IMR-90 (cell line): Measurements from ENCODE around the gene CDKN3. TPM values are rescaled to one million over a fixed set of nuclear protein-coding genes. Genes with fewer than 3 reads are reported as not detected.

Experiments used
- ATAC-seq: fragments of 200-7000 bp; cut with Tn5 transposase; 2 replicates; pipeline ENCODE4 v1.9.1; 2020; ENCODE audit warnings: low read depth, mild to moderate bottlenecking, moderate library complexity
- BruUV-seq: library from RNA; stranded (reverse); fragments of 400-500 nt; replicated peaks from 2 replicates; lab custom pipeline; 2021; lab: Mats Ljungman, UMichigan
- CTCF ChIA-PET: fragments of 300-600 bp; formaldehyde crosslinking; extraction: SDS; loops from one replicate; lab custom pipeline; 2021; ENCODE audit warnings: antibody characterized with exemption; lab: Yijun Ruan, JAX
- POLR2A ChIA-PET: fragments of 300-600 bp; sonication (Branson Sonifier 250); formaldehyde crosslinking; loops from one replicate; lab custom pipeline; 2022; ENCODE audit warnings: antibody characterized with exemption; ENCODE audit not compliant: unreplicated experiment; lab: Charles Lee
- DNase-seq: peaks from one replicate; pipeline ENCODE4 v3.0.0; 2013
- H2AFZ ChIP-seq: replicated peaks from 2 replicates; pipeline ENCODE3; 2013; ENCODE audit warnings: low read length, mild to moderate bottlenecking; ENCODE audit not compliant: poor library complexity
- H2AK5ac ChIP-seq: 2 replicates; pipeline ENCODE4 v1.6.1; 2013; ENCODE audit warnings: low read depth, low read length, inconsistent platforms
- H2AK9ac ChIP-seq: replicated peaks from 2 replicates; pipeline ENCODE3; 2013; ENCODE audit warnings: mild to moderate bottlenecking, low read depth, low read length, moderate library complexity; ENCODE audit not compliant: poor library complexity
- H2BK120ac ChIP-seq: 2 replicates; pipeline ENCODE4 v1.6.1; 2013; ENCODE audit warnings: low read depth, low read length, inconsistent platforms
- H2BK15ac ChIP-seq: 3 replicates; pipeline ENCODE4 v1.6.1; 2013; ENCODE audit warnings: low read depth, low read length, inconsistent platforms
- H2BK20ac ChIP-seq: 2 replicates; pipeline ENCODE4 v1.6.1; 2013; ENCODE audit warnings: low read depth, mild to moderate bottlenecking, inconsistent platforms, low read length, moderate library complexity
- H2BK5ac ChIP-seq: 2 replicates; pipeline ENCODE4 v1.6.1; 2013; ENCODE audit warnings: mild to moderate bottlenecking, low read depth, low read length, inconsistent platforms; ENCODE audit not compliant: poor library complexity, severe bottlenecking
- H3K14ac ChIP-seq: replicated peaks from 2 replicates; pipeline ENCODE4 v1.6.1; 2013; ENCODE audit warnings: low read depth, low read length, inconsistent platforms
- H3K18ac ChIP-seq: 2 replicates; pipeline ENCODE4 v1.6.1; 2013; ENCODE audit warnings: low read depth, low read length, control low read depth
- H3K23ac ChIP-seq: 2 replicates; pipeline ENCODE4 v1.6.1; 2013; ENCODE audit warnings: low read depth, low read length, inconsistent platforms
- H3K27ac ChIP-seq: 2 replicates; pipeline ENCODE4 v1.5.1; 2013; ENCODE audit warnings: mild to moderate bottlenecking, control low read depth, low read length; ENCODE audit not compliant: insufficient read depth
- H3K27me3 ChIP-seq: 2 replicates; pipeline ENCODE4 v1.6.1; 2013; ENCODE audit warnings: low read length; ENCODE audit not compliant: control insufficient read depth, insufficient read depth
- H3K36me3 ChIP-seq: 2 replicates; pipeline ENCODE4 v1.6.1; 2013; ENCODE audit warnings: low read length, mixed read lengths; ENCODE audit not compliant: control insufficient read depth, insufficient read depth
- H3K4ac ChIP-seq: 2 replicates; pipeline ENCODE4 v1.6.1; 2013; ENCODE audit warnings: low read depth, low read length, inconsistent platforms
- H3K4me1 ChIP-seq: 2 replicates; pipeline ENCODE4 v1.6.1; 2013; ENCODE audit warnings: low read length, mixed read lengths; ENCODE audit not compliant: control insufficient read depth, insufficient read depth
- H3K4me2 ChIP-seq: 2 replicates; pipeline ENCODE4 v1.6.1; 2013; ENCODE audit warnings: low read depth, mild to moderate bottlenecking, control low read depth, low read length, moderate library complexity
- H3K4me3 ChIP-seq: 2 replicates; pipeline ENCODE4 v1.5.1; 2013; ENCODE audit warnings: low read depth, mild to moderate bottlenecking, control low read depth, low read length, moderate library complexity; ENCODE audit not compliant: insufficient read depth
- H3K56ac ChIP-seq: 2 replicates; pipeline ENCODE4 v1.6.1; 2013; ENCODE audit warnings: low read length, inconsistent platforms; ENCODE audit not compliant: insufficient read depth; ENCODE audit errors: extremely low read depth
- H3K79me1 ChIP-seq, 2 experiments: 2 replicates each; pipeline ENCODE4 v1.6.1; 2013; ENCODE audit warnings: low read length in 2 of 2, inconsistent platforms in 1 of 2, low read depth in 1 of 2
- H3K9ac ChIP-seq: 2 replicates; pipeline ENCODE4 v1.6.1; 2013; ENCODE audit warnings: low read depth, low read length, control low read depth
- H3K9me1 ChIP-seq: 2 replicates; pipeline ENCODE4 v1.6.1; 2013; ENCODE audit warnings: low read length, inconsistent platforms; ENCODE audit not compliant: insufficient read depth
- H3K9me3 ChIP-seq: 2 replicates; pipeline ENCODE4 v1.6.1; 2013; ENCODE audit warnings: low read length; ENCODE audit not compliant: control insufficient read depth, insufficient read depth
- H4K20me1 ChIP-seq: 2 replicates; pipeline ENCODE4 v1.6.1; 2013; ENCODE audit warnings: low read length, inconsistent platforms; ENCODE audit not compliant: insufficient read depth
- H4K5ac ChIP-seq: 2 replicates; pipeline ENCODE4 v1.6.1; 2013; ENCODE audit warnings: mild to moderate bottlenecking, low read depth, low read length, control low read depth
- H4K8ac ChIP-seq, 2 experiments: 2 replicates each; pipeline ENCODE4 v1.6.1; 2013; ENCODE audit warnings: low read depth in 2 of 2, low read length in 2 of 2, control low read depth in 1 of 2, inconsistent platforms in 1 of 2
- H4K91ac ChIP-seq: 2 replicates; pipeline ENCODE4 v1.6.1; 2013; ENCODE audit warnings: low read depth, low read length, inconsistent platforms; ENCODE audit not compliant: insufficient read depth
- CEBPB ChIP-seq: IDR thresholded peaks from 2 replicates; pipeline ENCODE4 v1.6.1; 2012; ENCODE audit warnings: low read depth, low read length, improper control_type of control experiment
- FOS ChIP-seq: fragments of 150-350 bp; IDR thresholded peaks from 2 replicates; pipeline ENCODE4 v1.6.1; 2016; ENCODE audit warnings: low read depth, low read length
- MAZ ChIP-seq: IDR thresholded peaks from 2 replicates; pipeline ENCODE4 v1.6.1; 2012; ENCODE audit warnings: low read depth, mild to moderate bottlenecking, low read length, improper control_type of control experiment, moderate library complexity, borderline replicate concordance
- MXI1 ChIP-seq: IDR thresholded peaks from 2 replicates; pipeline ENCODE4 v1.6.1; 2012; ENCODE audit warnings: low read depth, mild to moderate bottlenecking, low read length, moderate library complexity, borderline replicate concordance
- NFE2L2 ChIP-seq: fragments of 150-350 bp; IDR thresholded peaks from 2 replicates; pipeline ENCODE4 v1.6.1; 2016; ENCODE audit warnings: low read depth, mild to moderate bottlenecking, low read length
- POLR2A ChIP-seq: IDR thresholded peaks from 2 replicates; pipeline ENCODE4 v1.6.1; 2012; ENCODE audit warnings: mild to moderate bottlenecking, low read depth, low read length
- RAD21 ChIP-seq: IDR thresholded peaks from 2 replicates; pipeline ENCODE4 v1.6.1; 2012; ENCODE audit warnings: low read length, improper control_type of control experiment
- SMC3 ChIP-seq: fragments of 150-350 bp; IDR thresholded peaks from 2 replicates; pipeline ENCODE4 v1.6.1; 2016; ENCODE audit warnings: low read depth, mild to moderate bottlenecking, antibody characterized with exemption, low read length, moderate library complexity
- WGBS, 2 experiments: methylation state at CpG; one replicate each; pipeline versions ENCODE4 v1.1.5 to v1.1.7; 2013; ENCODE audit warnings: missing lambda C conversion rate in 2 of 2; ENCODE audit not compliant: insufficient read length in 1 of 2; ENCODE audit errors: extremely low coverage in 2 of 2; 5-methylcytosine and 5-hydroxymethylcytosine counted together
- dilution Hi-C: fragments of 300-500 bp; cut with HindIII; formaldehyde crosslinking; loops from one replicate; pipeline ENCODE4 v1.14.3; 2018; ENCODE audit warnings: low sequenced_read_pairs; ENCODE audit not compliant: unreplicated experiment
- in situ Hi-C: fragments of 300-500 bp; cut with MboI; formaldehyde crosslinking; loops from 3 replicates; pipeline ENCODE4 v1.14.3; 2019; ENCODE audit warnings: low sequenced_read_pairs, inconsistent platforms, mixed read lengths
- intact Hi-C: fragments of 100-400 bp; cut with micrococcal nuclease; formaldehyde crosslinking; loops from 2 replicates; pipeline ENCODE4 v1.10.0; 2022
- polyA plus RNA-seq, 3 experiments: library from polyadenylated mRNA; depleted of rRNA; stranded (reverse); fragments of >200 nt; gene quantifications; 2 replicates each; pipeline ENCODE4 v1.2.3, GENCODE V29; 2012; ENCODE audit warnings: low replicate concordance in 1 of 3
- total RNA-seq: library from RNA; depleted of rRNA; stranded (reverse); fragments of >200 nt; gene quantifications from 2 replicates; pipeline ENCODE4 v1.2.3, GENCODE V29; 2012

CDKN3 gene
- total and polyA plus RNA-seq, 2 of the 4 experiments (the other 2 are of a cell fraction): 38.9 to 48.9 TPM

- no peaks in the 10 kb centered on the region for H3K27me3 ChIP-seq
- H3K27ac ChIP-seq: no peak overlapping the region
- H3K9me1 ChIP-seq: peaks cover 10% of the 10 kb centered on the region
- H2BK15ac ChIP-seq: no peak overlapping the region
- ChIA-PET CTCF (interaction anchor here (0.6 kb wide), 2 partner anchors 205 to 347 kb away, joined by 3 read pairs; no protein-coding TSS in a partner anchor), POLR2A (no interaction called here)
- ATAC-seq: no peak
- H4K91ac ChIP-seq: no peak overlapping the region
- H2BK120ac ChIP-seq: no peak overlapping the region
- no peak overlapping the region for H2AFZ ChIP-seq
- no peaks in the 10 kb centered on the region for H3K9me3 ChIP-seq
- H3K4ac ChIP-seq: no peak overlapping the region
- peaks cover 29% of the 10 kb centered on the region for H4K20me1 ChIP-seq
- H2AK9ac ChIP-seq: no peak overlapping the region
- H3K14ac ChIP-seq: no peak overlapping the region
- H3K4me1 ChIP-seq: peaks cover 13% of the 10 kb centered on the region
- H2BK20ac ChIP-seq: no peak overlapping the region
- no peak overlapping the region for H3K56ac ChIP-seq
- no CpG with 5 or more reads among the region's 4 CpGs for WGBS, 2 experiments
- peaks cover 1% of the 10 kb centered on the region; the same call in 1 of the 2 replicates for H3K36me3 ChIP-seq
- no peak for TF ChIP-seq NFE2L2
- no peak for TF ChIP-seq FOS
- no peak for TF ChIP-seq MXI1
- TF ChIP-seq SMC3: no peak
- no peak for TF ChIP-seq POLR2A
- no peak for TF ChIP-seq CEBPB
- no peak for TF ChIP-seq MAZ
- no peak for TF ChIP-seq RAD21
- no peak overlapping the region for H3K4me3 ChIP-seq
- H3K23ac ChIP-seq: peak overlapping the region; percentile 68; the same call in 1 of the 2 replicates
- no peak overlapping the region for H4K5ac ChIP-seq
- no peak overlapping the region for H3K4me2 ChIP-seq
- H2BK5ac ChIP-seq: no peak overlapping the region
- H3K79me1 ChIP-seq: peaks cover 6 to 37% of the 10 kb centered on the region in 2 experiments
- no peak overlapping the region for H2AK5ac ChIP-seq
- H3K18ac ChIP-seq: no peak overlapping the region
- no TSS peak for BruUV-seq
- dilution Hi-C loops (no loop called here), intact Hi-C loops (no loop called here), in situ Hi-C loops (no loop called here)
- H4K8ac ChIP-seq: no peak overlapping the region
- H3K9ac ChIP-seq: no peak overlapping the region
- DNase-seq: no peak
These were observed 41.9 kb downstream of the CDKN3 start for GRCh38 chr14:54438703-54439102.
